ENCODE measurements around the gene ATP6V0C. TPM values are rescaled to one million over a fixed set of nuclear protein-coding genes. Genes with fewer than 3 reads are reported as not detected.
A peak's percentile ranks its signal among the peaks of the same experiment; 100 is the strongest.

Gene ATP6V0C
- total RNA-seq, 1 donor from 2014 or later: 203 TPM

GRCh38 chr16:2508722-2509400 lies 4.9 kb upstream of the ATP6V0C start:
- no peak for DNase-seq (ENCODE audit: low spot score)

- DNase-seq (ENCODE audit: low spot score): no peak
Measured at GRCh38 chr16:2511128-2511800, 2.5 kb upstream of the ATP6V0C start.

- DNase-seq (ENCODE audit: low spot score): no peak
Measured at GRCh38 chr16:2511996-2512734, 1.6 kb upstream of the ATP6V0C start.

GRCh38 chr16:2512735-2513404 lies 882 bp upstream of the ATP6V0C start:
- no peak for DNase-seq (ENCODE audit: low spot score)

- no peak for DNase-seq (ENCODE audit: low spot score)
Measured at GRCh38 chr16:2514333-2515179, 804 bp downstream of the ATP6V0C start.

- DNase-seq (ENCODE audit: low spot score): no peak
Measured at GRCh38 chr16:2515180-2515851, 1.6 kb downstream of the ATP6V0C start.

GRCh38 chr16:2516391-2517240 lies 2.9 kb downstream of the ATP6V0C start:
- DNase-seq (ENCODE audit: low spot score): no peak

GRCh38 chr16:2517954-2518605 lies 4.3 kb downstream of the ATP6V0C start:
- no peak for DNase-seq (ENCODE audit: low spot score)

- DNase-seq (ENCODE audit: low spot score): peak; percentile 87
Measured at GRCh38 chr16:2518823-2519710, 5.3 kb downstream of the ATP6V0C start.

- no peak for DNase-seq (ENCODE audit: low spot score)
Measured at GRCh38 chr16:2519711-2520080, 5.9 kb downstream of the ATP6V0C start.

GRCh38 chr16:2520097-2520783 lies 6.5 kb downstream of the ATP6V0C start, which contains the start of gene AMDHD2:
Gene AMDHD2 (plus strand): TSS chr16:2520371. CDS start chr16:2520459, 88 bp downstream.
- DNase-seq (ENCODE audit: low spot score): peak; percentile 98

- DNase-seq (ENCODE audit: low spot score): peak; percentile 90
Measured at GRCh38 chr16:2520784-2521531, 7.2 kb downstream of the ATP6V0C start.

- no peak for DNase-seq (ENCODE audit: low spot score)
Measured at GRCh38 chr16:2523801-2524231, 10.1 kb downstream of the ATP6V0C start.

- DNase-seq (ENCODE audit: low spot score): no peak
Measured at GRCh38 chr16:2524339-2524938, 10.7 kb downstream of the ATP6V0C start.

- DNase-seq (ENCODE audit: low spot score): no peak
Measured at GRCh38 chr16:2526135-2526534, 12.4 kb downstream of the ATP6V0C start.
